HG02759 (cell line): ENCODE results near the gene FNDC5.

Source experiments
- ATAC-seq: cut with Tn5 transposase; IDR thresholded peaks from one replicate; pipeline ENCODE4 v1.9.1; 2021; ENCODE audit warnings: mild to moderate bottlenecking, moderate library complexity; ENCODE audit not compliant: unreplicated experiment

Gene FNDC5

GRCh38 chr1:32898056-32898455, 27.3 kb upstream of the FNDC5 start:
- no peak for ATAC-seq

DNA sequence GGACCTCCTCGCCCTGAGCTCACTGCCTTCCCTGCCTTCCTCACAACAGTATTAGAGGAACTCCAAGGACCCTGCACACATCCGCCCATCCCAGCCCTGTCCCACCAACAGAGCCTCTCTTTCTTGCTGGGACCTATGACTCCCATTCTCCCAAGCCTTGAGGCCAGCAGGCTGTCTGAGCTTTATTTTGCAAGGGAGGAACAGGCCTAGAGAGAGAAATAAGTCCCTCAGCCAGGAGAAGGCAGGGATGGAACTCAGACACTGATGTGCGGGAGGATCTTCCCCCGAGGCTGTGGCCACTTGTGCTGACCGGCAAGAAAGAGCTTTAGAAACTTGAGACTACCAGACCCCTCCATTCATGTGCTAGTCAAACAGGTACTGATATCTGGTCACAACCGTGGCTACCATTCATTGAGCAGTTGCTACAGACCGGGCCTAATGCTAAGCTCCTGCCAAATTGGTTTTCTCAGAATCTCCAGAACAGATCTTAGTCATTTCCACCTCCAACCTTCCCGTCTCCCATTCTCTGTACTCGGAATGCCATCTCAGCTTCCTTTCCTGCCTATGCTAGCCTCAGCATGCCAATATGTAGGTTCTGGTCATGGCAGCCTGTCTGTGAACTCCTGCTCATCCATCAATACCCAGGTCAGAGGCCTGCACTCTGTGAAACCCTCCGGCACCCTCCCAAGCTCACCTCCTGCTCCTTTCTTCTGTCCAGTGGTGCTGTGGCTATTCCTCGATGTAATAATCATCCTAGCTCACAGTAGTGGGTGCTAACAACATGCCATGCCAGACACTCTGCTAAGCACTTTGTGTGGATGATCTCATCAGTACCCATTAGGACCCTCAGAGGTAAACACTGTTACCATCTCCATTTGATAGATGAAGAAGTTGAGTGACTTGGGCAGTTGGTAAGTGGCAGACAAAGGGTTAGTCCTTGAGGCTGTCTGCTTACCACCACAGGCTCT, 26.7 kb upstream of the FNDC5 start:
- ATAC-seq: no peak

- no peak for ATAC-seq
Measured at GRCh38 chr1:32896451-32896850, 25.7 kb upstream of the FNDC5 start.

- ATAC-seq: no peak
Measured at GRCh38 chr1:32895325-32896215, 24.9 kb upstream of the FNDC5 start.

DNA sequence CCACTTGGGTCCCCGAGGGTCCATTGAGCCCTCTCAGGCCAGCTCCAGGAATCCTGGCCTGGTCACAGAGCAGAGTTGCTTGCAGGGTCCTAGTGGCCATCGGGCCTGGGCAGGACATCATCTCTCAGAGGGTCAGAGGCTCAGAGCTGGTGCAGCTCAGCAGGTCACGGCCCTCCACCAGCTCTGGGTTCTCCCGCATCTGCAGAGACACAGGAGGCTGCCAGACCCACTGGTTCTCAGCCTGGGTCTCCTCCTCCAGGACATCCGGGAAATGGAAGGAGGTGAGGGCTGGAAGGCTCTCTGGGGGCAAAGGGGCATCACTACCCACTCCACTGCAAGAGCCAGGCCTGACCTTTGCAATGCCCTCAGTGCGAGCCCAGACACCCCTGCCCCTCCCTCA, 24.0 kb upstream of the FNDC5 start:
- ATAC-seq: no peak

- ATAC-seq: no peak
Measured at GRCh38 chr1:32894019-32894600, 23.4 kb upstream of the FNDC5 start.

GRCh38 chr1:32893198-32894018, 22.7 kb upstream of the FNDC5 start:
- ATAC-seq: no peak

- no peak for ATAC-seq
Measured at GRCh38 chr1:32892368-32893197, 21.9 kb upstream of the FNDC5 start.

GRCh38 chr1:32891630-32892029, 20.9 kb upstream of the FNDC5 start:
- ATAC-seq: no peak

DNA sequence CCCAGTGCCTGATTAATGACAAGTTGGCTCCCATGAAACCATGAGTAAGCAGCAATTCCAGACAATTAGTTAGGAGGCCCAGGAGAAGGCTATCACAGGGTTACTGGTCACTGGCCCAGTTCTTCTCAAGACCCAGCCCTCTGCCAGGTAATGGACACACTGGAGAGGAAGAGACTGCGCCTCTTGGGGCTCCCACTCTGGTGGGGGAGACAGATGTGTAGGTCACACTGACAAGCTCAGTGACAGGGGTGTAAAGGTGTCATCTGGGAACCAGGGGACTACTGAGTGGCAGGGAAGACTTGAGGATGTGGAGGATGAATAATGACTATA, 20.5 kb upstream of the FNDC5 start:
- ATAC-seq: no peak

GRCh38 chr1:32890516-32891240, 20.0 kb upstream of the FNDC5 start:
- no peak for ATAC-seq

DNA sequence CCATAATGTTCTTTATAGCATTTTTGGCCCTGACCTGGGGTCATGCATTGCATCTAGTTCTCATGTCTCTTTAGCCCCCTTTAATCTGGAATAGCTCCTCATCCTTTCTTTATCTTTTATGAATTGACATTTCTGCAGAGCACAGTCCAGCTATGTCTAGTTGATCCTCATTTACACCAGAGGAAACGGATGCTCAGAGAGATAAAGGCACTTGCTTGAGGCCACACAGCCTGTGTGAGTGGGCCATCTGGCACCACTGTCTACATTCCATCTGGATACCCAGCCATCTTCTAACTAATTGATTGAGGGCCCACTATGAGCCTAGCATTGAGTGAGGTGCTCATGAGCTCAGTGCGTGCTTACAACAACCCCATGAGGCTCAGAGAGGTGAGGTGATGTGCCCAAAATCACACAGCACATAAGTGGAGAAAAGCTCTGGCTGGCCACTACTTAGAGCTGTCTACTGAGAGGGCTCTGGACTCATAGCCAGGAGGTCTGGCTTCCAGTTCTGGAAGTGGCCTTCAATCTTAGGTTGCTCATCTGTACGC, 19.1 kb upstream of the FNDC5 start:
- no peak for ATAC-seq

DNA sequence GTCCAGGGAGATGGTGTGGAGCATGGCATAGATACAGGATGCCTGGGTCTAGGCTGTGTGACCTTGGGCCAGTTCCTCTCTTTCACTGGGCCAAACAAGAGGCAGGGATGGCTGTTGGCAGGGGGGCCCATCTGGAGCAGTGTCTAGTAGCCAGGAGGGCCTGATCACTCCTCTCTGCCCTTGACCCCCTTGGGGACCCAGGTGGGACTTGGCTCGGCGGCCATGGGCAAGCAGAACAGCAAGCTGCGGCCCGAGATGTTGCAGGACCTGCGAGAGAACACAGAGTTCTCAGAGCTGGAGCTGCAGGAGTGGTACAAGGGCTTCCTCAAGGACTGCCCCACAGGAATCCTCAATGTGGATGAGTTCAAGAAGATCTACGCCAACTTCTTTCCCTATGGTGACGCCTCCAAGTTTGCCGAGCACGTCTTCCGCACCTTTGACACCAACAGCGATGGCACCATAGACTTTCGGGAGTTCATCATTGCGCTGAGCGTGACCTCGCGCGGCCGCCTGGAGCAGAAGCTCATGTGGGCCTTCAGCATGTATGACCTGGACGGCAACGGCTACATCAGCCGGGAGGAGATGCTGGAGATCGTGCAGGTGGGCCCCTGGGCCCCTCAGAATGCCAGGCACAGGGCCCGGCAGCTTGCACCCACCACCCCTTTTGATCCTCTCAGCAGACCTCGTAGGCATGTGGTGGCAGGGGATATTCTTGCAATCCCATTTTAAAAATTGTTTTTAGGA, 18.1 kb upstream of the FNDC5 start:
- no peak for ATAC-seq

- ATAC-seq: no peak
Measured at GRCh38 chr1:32888134-32888533, 17.4 kb upstream of the FNDC5 start.

- no peak for ATAC-seq
Measured at GRCh38 chr1:32887623-32888022, 16.9 kb upstream of the FNDC5 start.

DNA sequence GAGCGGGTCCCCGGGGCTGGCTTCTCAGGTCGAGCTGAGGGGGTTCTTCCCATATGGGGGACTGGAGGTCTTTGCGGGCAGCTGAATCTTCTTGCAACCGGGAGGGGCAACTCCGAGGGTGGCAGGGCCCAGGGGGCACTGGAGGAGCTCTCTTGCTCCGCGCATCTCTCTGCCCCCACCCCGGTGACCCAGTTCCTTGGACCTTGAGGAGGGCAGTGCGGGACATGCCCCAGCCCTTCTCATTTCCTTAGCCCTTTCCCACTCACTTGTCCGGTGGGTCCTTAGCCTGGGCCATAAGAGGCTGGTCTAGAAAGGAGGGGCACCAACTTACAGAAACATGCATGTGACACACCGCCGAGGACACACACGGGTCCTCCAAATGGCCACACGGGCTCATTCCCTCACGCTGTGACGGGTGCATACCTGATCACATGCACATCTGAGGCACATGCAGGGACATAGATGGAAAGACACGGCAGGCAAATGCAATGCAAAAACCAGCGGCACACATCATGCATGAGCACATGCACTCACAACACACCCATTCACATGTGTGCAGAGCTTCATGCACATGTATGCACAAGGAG, 16.2 kb upstream of the FNDC5 start:
- ATAC-seq: no peak

GRCh38 chr1:32886004-32886827, 15.5 kb upstream of the FNDC5 start, which contains the start of gene HPCA:
HPCA (plus strand) TSS chr1:32886491; CDS start chr1:32888899, 2,408 bp downstream.
- no peak for ATAC-seq
